Ovary (tissue), 3 donors: ENCODE measurements around the gene ACSL6.

Experiments
- CTCF ChIP-seq, 3 donors: fragments of 450-650 bp in 2 of 3; fragments of 200-600 bp in 1 of 3; IDR thresholded peaks; one replicate each; pipeline versions ENCODE4 v1.5.1 to v1.8.0; 2016 to 2022; ENCODE audit warnings: antibody characterized with exemption in 3 of 3, mild to moderate bottlenecking in 1 of 3
- EP300 ChIP-seq: sonication (generic); formaldehyde crosslinking; IDR thresholded peaks from one replicate; pipeline ENCODE4 v1.6.1; 2017; ENCODE audit warnings: antibody characterized with exemption
- POLR2A ChIP-seq: fragments of 450-650 bp; IDR thresholded peaks from one replicate; pipeline ENCODE4 v1.6.1; 2017; ENCODE audit warnings: antibody characterized with exemption, mild to moderate bottlenecking, moderate library complexity
- donor health status: DM: no; HTN: no; CAD: no.

GRCh38 chr5:132006331-132007120 lies 4.9 kb downstream of the ACSL6 start:
- TF ChIP-seq CTCF (IDR thresholded peaks at IDR 0.05) (no peak), POLR2A (no peak), EP300 (no peak)
